Fibroblast of lung (primary cell): ENCODE data around the gene IFIT1B. TPM values are rescaled to one million over a fixed set of nuclear protein-coding genes. Genes with fewer than 3 reads are reported as not detected.

Experiments
- DNase-seq, 2 donors: peaks; one replicate each; pipeline versions ENCODE4 v3.0.0 to v3.0.0-alpha.2; 2010; ENCODE audit warnings: low read depth in 2 of 2
- H2AFZ ChIP-seq: 2 replicates; pipeline ENCODE4 v1.5.1; 2012; ENCODE audit warnings: low read length, control low read depth, inconsistent platforms
- H3K27ac ChIP-seq: 2 replicates; pipeline ENCODE4 v1.5.1; 2011; ENCODE audit warnings: low read length, control low read depth; ENCODE audit not compliant: insufficient read depth
- H3K27me3 ChIP-seq: 2 replicates; pipeline ENCODE4 v1.5.1; 2011; ENCODE audit warnings: mild to moderate bottlenecking, low read length; ENCODE audit not compliant: control insufficient read depth, insufficient read depth
- H3K36me3 ChIP-seq: 2 replicates; pipeline ENCODE4 v1.5.1; 2011; ENCODE audit warnings: low read length; ENCODE audit not compliant: control insufficient read depth, insufficient read depth
- H3K4me1 ChIP-seq: 2 replicates; pipeline ENCODE4 v1.5.1; 2011; ENCODE audit warnings: low read length; ENCODE audit not compliant: control insufficient read depth, insufficient read depth; ENCODE audit errors: extremely low read depth
- H3K4me2 ChIP-seq: 2 replicates; pipeline ENCODE4 v1.5.1; 2011; ENCODE audit warnings: low read length, control low read depth; ENCODE audit not compliant: insufficient read depth; ENCODE audit errors: extremely low read depth
- H3K4me3 ChIP-seq, 4 experiments: fragments of 200-600 bp in 1 of 4; sonication (generic) in 1 of 4; replicated peaks in 1 of 4; 2 replicates each; pipeline ENCODE4 v1.5.1; 2011 to 2016; ENCODE audit warnings: low read length in 4 of 4, low read depth in 3 of 4, mild to moderate bottlenecking in 3 of 4, control low read depth in 2 of 4, inconsistent platforms in 1 of 4, mixed read lengths in 1 of 4; ENCODE audit not compliant: insufficient read depth in 1 of 4; ENCODE audit errors: control extremely low read depth in 1 of 4
- H3K79me2 ChIP-seq: 2 replicates; pipeline ENCODE4 v1.5.1; 2012; ENCODE audit warnings: mild to moderate bottlenecking, low read length, inconsistent platforms; ENCODE audit not compliant: control insufficient read depth, insufficient read depth
- H3K9ac ChIP-seq: 2 replicates; pipeline ENCODE4 v1.5.1; 2011; ENCODE audit warnings: mild to moderate bottlenecking, low read length, control low read depth; ENCODE audit not compliant: insufficient read depth
- H3K9me3 ChIP-seq: 2 replicates; pipeline ENCODE4 v1.5.1; 2012; ENCODE audit warnings: low read depth, low read length; ENCODE audit not compliant: control insufficient read depth, insufficient read depth
- H4K20me1 ChIP-seq: 2 replicates; pipeline ENCODE4 v1.5.1; 2011; ENCODE audit warnings: low read length; ENCODE audit not compliant: control insufficient read depth, insufficient read depth; ENCODE audit errors: extremely low read depth
- EZH2 ChIP-seq: IDR thresholded peaks from 2 replicates; pipeline ENCODE4 v1.5.1; 2012; ENCODE audit warnings: low read length, control low read depth, mild to moderate bottlenecking; ENCODE audit errors: missing control alignments
- polyA plus RNA-seq, 2 donors: library from polyadenylated mRNA; depleted of rRNA in 1 of 2; stranded (reverse) in 1 of 2; unstranded in 1 of 2; fragments of >200 nt; gene quantifications; 2 replicates each; pipeline ENCODE4 v1.2.1, GENCODE V29; 2011 to 2012; ENCODE audit warnings: missing spikeins in 1 of 2
- total RNA-seq: library from RNA; depleted of rRNA; stranded (reverse); fragments of >200 nt; gene quantifications from 2 replicates; pipeline ENCODE4 v1.2.1, GENCODE V29; 2014
- TF ChIP-seq, protein P1 (sequence below), 2 donors: IDR thresholded peaks in 1 of 2; conservative IDR thresholded peaks in 1 of 2; 1 replicate in 1 of 2; 2 replicates in 1 of 2; pipeline ENCODE4 v1.5.1; 2011 to 2012; ENCODE audit warnings: low read length in 2 of 2, control low read depth in 1 of 2, inconsistent platforms in 1 of 2, low read depth in 1 of 2, mild to moderate bottlenecking in 1 of 2

IFIT1B gene
- total and polyA plus RNA-seq, 2 donors (not counting 1 experiment from before 2014, with no cell fraction given) = under 0.01 TPM; not detected in 1

DNA sequence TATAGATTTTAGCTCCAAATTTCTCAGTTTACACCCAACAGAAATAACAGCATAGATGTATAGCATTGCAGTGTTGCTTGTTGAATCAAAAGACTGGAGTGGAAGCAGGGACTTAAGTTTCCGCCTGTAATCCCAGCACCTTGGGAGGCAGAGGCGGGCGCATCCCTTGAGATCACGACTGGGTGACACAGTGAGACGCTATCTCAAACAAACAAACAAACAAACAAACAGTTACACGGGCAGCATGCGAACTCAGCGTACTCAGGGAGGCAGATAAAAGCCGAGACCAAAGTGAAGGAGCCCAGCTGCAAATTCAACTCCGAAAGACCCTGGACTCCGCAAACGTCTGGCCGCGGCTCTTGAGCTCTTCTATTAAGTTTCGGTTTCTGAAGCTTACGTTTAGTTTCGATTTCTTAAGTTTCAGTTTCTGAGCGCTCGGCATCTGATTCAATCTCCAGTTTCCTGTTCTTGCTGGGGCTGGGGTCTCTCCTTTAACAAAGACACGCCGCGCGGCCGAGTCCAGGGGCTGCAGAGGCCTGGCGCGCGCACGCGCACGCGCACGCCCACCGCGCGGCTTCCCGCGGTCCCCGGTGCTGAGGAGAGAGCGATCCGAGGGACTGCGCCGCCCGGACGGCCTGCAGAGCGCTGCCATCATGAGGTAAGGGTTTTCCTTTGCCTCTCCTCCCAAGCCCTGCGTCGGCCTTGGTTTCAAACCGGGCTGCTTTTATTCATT is 36.5 kb downstream of the IFIT1B start, which contains the start of gene IFIT5:
TSS of gene IFIT5 (plus strand) at position 423 of the 733 bp plus-strand sequence. CDS start at position 654, 231 bp downstream.
- Histone ChIP-seq H4K20me1 (no peaks in the 10 kb centered on the region), H3K4me3 (peak within 1 kb of the TSS; percentile 75 to 86 (median 83)), H3K79me2 (peaks cover 24% of the 10 kb centered on the region), H3K4me2 (peak within 1 kb of the TSS; percentile 84), H3K4me1 (peaks cover 5% of the 10 kb centered on the region), H3K36me3 (no peaks in the 10 kb centered on the region), H3K27ac (peak within 1 kb of the TSS; percentile 94), H2AFZ (peak within 1 kb of the TSS; percentile 86), H3K9ac (peak within 1 kb of the TSS; percentile 88), H3K27me3 (no peaks in the 10 kb centered on the region), H3K9me3 (no peaks in the 10 kb centered on the region)
- TF ChIP-seq, protein P1, sequence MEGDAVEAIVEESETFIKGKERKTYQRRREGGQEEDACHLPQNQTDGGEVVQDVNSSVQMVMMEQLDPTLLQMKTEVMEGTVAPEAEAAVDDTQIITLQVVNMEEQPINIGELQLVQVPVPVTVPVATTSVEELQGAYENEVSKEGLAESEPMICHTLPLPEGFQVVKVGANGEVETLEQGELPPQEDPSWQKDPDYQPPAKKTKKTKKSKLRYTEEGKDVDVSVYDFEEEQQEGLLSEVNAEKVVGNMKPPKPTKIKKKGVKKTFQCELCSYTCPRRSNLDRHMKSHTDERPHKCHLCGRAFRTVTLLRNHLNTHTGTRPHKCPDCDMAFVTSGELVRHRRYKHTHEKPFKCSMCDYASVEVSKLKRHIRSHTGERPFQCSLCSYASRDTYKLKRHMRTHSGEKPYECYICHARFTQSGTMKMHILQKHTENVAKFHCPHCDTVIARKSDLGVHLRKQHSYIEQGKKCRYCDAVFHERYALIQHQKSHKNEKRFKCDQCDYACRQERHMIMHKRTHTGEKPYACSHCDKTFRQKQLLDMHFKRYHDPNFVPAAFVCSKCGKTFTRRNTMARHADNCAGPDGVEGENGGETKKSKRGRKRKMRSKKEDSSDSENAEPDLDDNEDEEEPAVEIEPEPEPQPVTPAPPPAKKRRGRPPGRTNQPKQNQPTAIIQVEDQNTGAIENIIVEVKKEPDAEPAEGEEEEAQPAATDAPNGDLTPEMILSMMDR (conservative IDR thresholded peaks at IDR 0.05 in 1 of 2, IDR thresholded peaks at IDR 0.05 in 1 of 2; ENCODE audit: low read depth in 1 of 2, low read length in 2 of 2) = no peak
- TF ChIP-seq EZH2 = no peak
- peak; percentile 73 to 82 for DNase-seq

DNA sequence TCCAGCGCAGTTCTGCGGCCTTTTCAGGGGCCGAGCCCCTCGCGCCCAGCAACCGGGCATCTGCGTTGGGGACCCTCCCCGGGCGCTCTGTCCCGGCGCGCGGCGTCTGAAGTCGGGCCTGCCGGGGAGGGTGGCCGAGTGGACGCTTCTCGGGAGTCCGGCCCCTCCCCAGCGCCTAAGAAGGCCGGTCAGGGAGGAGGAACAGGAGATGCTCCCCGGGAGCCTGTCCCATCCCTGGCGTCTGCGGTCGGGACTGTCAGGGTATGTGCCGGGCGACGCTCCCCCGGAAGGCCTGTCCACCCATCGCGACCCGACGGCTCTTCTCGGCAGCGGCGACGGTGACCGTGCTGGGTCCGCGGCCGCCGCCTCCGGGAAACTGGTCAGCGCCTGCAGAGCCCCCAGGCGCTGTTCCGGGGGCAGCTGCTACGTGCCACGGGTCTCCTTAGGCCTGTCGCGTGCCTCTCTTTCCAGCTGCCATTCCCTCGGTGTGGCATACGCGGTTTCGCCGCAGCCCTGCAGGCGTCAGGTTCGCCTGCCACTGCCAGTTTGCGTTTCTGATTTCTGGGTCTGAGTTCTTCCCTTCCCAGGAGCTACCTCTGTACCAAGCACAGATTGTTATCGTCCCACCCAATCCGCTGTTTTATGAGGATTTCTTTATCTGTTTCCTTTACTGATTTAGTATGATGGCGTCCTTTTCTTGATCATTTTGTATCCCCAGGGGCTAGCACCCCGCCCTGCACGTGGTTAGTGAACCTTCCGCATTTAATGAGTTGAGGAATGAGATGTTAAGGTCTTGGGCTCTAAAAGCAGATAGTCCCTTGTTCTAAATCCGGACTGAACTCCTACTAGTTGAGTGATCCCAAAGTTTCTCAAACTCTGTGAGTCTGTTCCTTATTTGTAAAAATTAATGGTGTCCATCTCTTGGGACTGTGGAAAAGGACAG is 37.3 kb downstream of the IFIT1B start:
- no peaks in the 10 kb centered on the region for H3K36me3 ChIP-seq
- peak overlapping the region; percentile 86 for H2AFZ ChIP-seq
- no peak for TF ChIP-seq EZH2
- TF ChIP-seq, protein P1 (conservative IDR thresholded peaks at IDR 0.05 in 1 of 2, IDR thresholded peaks at IDR 0.05 in 1 of 2; ENCODE audit: low read depth in 1 of 2, low read length in 2 of 2) = no peak
- peak overlapping the region; percentile 75 to 86 (median 83) for H3K4me3 ChIP-seq
- H3K4me1 ChIP-seq = peaks cover 5% of the 10 kb centered on the region
- no peaks in the 10 kb centered on the region for H3K27me3 ChIP-seq
- H3K9ac ChIP-seq = peak overlapping the region; percentile 88
- H4K20me1 ChIP-seq = no peaks in the 10 kb centered on the region
- H3K79me2 ChIP-seq = peaks cover 24% of the 10 kb centered on the region
- DNase-seq = peak; percentile 49 to 51
- H3K4me2 ChIP-seq = peak overlapping the region; percentile 84
- peak overlapping the region; percentile 94 for H3K27ac ChIP-seq
- H3K9me3 ChIP-seq = no peaks in the 10 kb centered on the region

DNA sequence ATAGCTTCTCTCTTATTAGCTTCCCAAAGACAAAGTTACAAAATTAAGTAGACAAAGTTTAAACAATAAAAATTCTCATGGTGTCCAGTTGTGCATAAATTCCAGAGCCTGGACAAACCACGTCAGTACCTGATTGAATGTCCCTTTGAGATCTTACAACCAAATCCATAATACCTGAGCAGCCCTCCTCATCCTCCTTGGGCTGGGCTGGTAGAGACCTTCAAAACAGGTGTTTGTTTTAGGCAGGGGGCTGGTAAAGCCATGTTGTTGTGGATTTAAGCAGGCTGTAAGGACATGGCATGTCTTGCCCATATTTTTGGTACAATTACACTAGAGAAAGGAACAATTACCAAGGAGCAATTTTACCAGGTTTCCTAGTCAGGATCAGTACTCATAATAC is 38.6 kb downstream of the IFIT1B start:
- H3K4me3 ChIP-seq = peak overlapping the region in 1 of 4 experiments; percentile 16
- no peak for TF ChIP-seq EZH2
- TF ChIP-seq, protein P1 (conservative IDR thresholded peaks at IDR 0.05 in 1 of 2, IDR thresholded peaks at IDR 0.05 in 1 of 2; ENCODE audit: low read depth in 1 of 2, low read length in 2 of 2) = no peak
- no peaks in the 10 kb centered on the region for H3K9me3 ChIP-seq
- H3K27me3 ChIP-seq = no peaks in the 10 kb centered on the region
- no peak overlapping the region for H3K9ac ChIP-seq
- no peaks in the 10 kb centered on the region for H3K36me3 ChIP-seq
- H4K20me1 ChIP-seq = no peaks in the 10 kb centered on the region
- H2AFZ ChIP-seq = no peak overlapping the region
- peaks cover 24% of the 10 kb centered on the region for H3K79me2 ChIP-seq
- H3K4me2 ChIP-seq = peak overlapping the region; percentile 40
- DNase-seq = no peak
- H3K4me1 ChIP-seq = peaks cover 5% of the 10 kb centered on the region
- no peak overlapping the region for H3K27ac ChIP-seq
